Stimulated activated CD4-positive, alpha-beta T cell treated with anti-CD3 and anti-CD28 coated beads, TNF-alpha, amount 100 ng/mL, for 4 hours (primary cell): ENCODE data around the gene SRRM3.
"Not testable (repeated sequence)": the region's sequence is repeated elsewhere in the genome, so short reads cannot be mapped to it uniquely, and the experiment has no call there.

ENCODE experiments used
- DNase-seq, 3 experiments: peaks; one replicate each; pipeline ENCODE4 v3.0.0-alpha.2; 2020; ENCODE audit warnings: low read depth in 3 of 3

SRRM3 gene, protein sequence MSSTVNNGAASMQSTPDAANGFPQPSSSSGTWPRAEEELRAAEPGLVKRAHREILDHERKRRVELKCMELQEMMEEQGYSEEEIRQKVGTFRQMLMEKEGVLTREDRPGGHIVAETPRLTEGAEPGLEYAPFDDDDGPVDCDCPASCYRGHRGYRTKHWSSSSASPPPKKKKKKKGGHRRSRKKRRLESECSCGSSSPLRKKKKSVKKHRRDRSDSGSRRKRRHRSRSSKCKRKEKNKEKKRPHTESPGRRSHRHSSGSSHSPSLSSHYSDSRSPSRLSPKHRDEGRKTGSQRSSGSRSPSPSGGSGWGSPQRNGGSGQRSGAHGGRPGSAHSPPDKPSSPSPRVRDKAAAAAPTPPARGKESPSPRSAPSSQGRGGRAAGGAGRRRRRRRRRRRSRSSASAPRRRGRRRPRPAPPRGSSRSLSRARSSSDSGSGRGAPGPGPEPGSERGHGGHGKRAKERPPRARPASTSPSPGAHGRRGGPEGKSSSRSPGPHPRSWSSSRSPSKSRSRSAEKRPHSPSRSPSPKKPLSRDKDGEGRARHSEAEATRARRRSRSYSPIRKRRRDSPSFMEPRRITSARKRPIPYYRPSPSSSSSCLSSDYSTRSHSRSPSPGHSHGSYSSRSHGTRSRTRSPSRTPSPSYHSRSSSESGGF

DNA sequence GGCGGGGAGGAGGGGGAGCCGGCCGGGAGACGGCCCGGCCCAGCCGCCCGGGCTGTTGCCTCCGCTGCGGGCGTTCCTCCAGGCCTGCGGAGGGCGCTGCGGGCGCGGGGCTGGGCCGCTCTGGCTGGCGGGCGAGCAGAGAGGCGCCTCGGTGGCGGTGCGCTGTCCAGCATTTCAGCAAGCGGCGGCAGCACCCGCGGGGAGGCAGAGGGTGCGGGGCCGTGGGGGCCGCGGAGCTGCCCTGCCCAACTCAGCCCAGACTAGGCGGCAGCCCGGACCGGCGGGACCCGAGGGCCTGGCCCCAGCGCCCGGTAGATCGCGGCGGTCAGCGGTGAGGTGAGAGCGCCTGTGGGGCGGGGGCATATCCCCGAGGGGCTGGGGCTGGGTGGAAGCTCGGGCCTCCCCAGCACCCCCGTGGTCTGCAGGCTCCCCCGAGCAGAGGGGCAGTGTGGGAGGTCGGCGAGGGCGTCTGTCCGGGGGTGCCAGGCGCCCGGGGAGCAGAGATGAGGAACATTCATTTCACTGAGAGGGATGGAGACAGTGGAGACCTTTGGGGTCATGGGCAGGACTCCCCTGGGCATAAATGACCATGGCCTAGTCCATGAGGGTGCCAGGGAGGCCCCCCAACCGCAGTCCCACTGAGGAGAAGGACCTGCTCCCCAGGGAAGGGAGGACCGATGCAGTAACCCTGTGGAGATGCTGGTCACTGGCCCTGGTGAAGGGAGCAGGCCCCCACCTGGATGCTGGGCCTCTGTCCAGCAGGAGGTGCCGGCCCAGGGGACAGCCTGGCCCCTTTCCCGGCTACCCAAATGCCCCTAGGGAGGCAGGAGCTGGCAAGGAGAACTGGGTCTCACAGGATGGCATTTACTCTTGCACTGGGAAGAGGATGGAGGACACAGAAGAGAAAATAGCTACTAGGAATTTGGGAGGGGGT lies at the start of gene SRRM3:
TSS of gene SRRM3 (plus strand) at position 165 of the 934 bp plus-strand sequence. CDS start 33,171 bp downstream, outside the sequence.
- peak; percentile 59 to 75 (median 62) for DNase-seq

DNA sequence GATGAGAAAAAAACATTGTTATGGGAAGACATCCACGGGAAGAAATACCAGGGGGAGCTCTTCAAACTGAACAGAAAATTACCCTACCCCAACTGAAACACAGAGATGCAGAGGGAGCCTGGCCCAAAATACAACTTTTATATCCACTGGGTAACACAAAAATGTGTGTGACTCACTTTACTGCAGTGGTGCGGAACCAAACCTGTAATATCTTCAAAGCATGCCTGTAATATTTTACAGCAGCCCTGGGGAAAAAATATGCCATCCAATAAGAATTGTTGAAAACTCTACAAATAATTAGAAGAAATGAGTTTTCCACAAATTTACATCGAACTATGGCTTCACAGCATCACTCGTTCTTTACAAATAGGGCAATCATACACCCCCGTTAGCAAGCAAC lies 49.8 kb upstream of the SRRM3 start:
- DNase-seq: no peak

DNA sequence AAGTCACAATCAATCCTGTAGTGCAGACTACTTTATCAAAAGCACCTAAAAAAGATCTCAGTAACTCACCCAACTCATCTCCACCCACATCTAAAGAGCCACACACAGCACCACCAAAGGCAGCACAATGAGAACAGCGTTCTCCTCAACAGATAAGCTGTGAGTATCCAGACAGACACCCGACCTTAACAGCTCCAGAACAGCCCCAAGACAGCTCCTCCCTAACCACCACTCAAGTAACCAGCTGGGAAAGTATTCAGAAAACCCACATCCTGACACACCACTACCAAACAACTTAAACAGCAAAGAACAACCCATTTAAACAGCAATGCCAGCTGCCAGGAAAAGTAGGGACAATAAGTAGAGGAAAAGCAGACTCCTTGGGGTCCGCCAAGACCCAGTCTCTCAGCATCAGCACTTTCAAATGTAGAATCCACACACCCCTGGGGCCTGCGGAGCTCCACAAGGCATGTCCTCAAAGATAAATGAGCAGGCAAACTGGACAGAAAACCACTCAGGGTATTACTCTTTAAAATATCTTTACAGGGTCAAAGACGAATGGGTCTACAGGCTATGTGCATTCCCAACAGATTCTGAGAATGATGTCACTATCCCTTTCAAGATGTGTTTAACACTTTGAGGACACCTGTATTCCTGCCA lies 48.0 kb upstream of the SRRM3 start:
- DNase-seq: not testable (repeated sequence)

DNA sequence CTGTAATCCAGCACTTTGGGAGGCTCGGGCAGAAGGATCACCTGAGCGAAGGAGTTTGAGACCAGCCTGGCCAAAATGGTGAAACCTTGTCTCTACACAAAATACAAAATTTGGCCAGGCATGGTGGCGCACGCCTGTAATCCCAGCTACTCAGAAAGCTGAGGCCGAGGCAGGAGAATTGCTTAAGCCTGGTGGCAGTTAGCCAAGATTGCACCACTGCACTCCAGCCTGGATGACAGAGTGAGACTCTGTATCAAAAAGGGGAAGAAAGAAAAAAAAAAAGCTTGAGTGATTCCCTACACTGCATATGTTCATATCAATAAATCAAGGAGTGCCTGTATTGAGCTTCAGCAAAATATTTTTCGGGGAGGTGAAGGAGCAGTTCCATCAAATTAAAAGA lies 45.8 kb upstream of the SRRM3 start:
- no peak for DNase-seq

DNA sequence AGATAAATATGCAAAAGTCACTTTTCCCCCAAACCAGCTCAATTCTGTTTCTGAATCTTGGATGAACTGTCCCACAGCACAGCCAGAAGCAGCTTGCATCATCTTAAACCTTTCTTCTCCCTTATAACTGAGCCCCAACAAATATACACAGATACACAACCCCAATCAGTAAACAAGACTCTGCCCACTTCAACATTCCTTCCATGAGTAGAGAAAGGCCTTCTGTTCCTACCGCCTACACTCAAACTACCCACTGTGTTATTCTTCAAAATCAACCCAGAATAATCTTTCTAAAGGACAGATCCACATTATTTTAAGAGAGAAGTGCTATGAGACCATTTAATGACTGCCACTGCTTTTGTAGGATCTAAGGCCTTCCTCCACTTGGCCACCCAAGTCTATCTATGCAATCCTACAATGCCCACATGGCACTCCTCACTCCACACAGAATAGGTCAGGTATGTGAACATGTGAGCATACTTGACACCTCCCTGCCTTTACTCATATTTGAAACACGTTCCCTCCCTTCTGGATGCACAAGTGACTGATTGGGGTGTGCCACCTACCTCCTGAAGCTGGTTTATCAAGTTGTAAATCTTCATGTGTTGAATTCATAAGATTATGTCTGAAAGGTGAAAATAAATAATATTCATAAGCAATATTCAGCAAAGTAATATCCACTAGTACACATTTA lies 44.6 kb upstream of the SRRM3 start:
- not testable (repeated sequence) for DNase-seq

DNA sequence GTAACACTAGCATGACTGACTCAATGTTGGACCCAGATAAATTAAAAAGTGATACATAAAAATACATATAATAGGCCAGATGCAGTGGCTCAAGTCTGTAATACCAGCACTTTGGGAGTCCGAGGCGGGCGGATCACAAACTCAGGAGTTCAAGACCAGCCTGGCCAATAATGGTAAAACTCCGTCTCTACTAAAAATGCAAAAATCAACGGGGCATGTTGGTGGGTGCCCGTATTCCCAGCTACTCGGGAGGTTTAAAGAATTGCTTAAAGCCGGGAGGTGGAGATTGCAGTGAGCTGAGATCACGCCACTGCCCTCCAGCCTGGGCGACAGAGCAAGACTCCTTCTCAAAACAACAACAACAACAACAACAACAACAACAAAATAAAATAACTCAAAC lies 43.3 kb upstream of the SRRM3 start:
- not testable (repeated sequence) for DNase-seq

DNA sequence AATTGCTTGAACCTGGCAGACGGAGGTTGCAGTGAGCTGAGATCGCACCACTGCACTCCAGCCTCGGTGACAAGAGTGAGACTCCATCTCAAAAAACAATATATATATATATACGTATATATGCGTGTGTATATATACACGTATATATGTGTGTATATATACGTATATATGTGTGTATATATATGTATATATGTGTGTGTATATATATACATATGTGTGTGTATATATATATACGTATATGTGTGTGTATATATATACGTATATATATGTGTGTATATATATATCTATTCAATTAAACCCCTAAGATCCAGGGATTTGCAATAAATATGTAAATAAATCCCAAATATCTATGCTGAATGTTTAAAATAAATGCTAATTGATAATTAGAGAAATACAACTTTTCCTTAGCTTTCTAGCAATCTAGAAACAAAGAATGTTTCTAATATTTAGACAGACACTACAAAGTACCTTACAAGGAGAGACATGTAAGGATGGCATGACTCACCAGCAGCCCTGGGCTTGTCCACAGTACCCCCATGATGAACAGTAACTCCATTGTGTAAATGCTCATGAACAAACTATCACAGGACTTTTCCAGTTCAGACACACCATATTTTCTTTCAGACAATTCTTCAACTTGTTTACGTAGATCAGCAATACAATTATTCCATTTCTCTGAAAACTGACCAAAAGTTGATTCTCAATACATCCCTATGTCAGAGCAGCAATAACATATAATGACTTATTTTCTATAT lies 39.1 kb upstream of the SRRM3 start:
- not testable (repeated sequence) for DNase-seq

DNA sequence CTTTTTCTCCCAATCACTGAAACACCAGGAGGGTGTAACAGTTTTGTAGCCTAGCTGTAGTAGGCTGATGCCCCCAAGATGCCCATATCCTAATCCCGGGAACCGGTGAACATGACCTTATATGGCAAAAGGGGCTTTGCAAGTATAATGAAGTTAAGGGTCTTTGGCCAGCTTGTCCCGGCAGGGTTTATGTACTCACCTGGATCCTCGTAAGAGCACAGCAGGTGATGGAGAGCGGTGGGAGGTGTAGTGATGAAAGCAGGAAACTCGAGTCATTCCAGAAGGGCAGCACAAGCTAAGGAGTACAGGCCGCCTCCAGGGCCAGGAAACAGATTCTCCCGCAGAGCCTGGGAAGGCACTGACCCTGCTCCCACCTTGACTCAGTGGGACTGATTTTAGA lies 37.9 kb upstream of the SRRM3 start:
- not testable (repeated sequence) for DNase-seq

DNA sequence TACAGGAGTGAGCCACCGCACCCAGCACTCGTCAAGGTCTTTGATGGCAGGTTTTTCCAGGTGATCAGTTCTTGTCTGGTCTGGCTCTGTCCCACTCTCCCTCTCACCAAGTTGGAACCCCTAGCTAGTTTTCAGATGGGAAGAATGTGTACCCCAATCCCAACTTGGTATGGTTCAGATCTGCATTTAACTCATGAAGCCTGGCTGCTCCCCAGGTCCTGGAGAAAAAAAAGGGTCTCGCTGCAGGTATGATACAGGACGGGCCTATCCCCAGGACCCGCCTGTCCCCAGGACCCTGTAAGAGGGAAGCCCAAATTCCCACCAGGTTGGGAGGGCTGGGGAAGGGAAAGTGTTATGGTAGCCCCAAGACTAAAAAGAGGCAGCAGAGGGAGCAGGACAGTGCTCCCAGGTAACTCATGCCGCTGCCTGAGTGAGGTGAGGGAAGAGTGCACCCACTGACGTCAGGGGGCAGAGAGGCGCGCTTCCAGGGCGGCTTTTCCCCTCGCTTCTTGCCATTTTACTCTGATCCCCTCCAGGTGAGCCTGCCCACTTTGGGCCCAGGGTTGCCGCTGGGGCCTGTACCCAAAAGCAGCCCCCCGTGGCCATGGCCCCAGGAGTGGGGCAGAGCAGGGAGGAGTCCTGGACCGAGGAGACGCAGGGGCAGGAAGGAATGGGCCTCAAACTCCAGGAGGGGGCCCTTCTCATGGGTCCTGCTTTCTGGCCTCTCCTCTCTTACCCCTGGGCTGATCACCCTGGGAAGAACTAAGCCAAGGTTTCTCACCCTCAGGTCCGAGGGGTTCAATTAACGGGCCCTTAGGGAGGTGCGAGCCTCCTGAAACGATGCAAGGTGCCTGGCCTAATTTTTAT lies 36.4 kb upstream of the SRRM3 start:
- DNase-seq: no peak

DNA sequence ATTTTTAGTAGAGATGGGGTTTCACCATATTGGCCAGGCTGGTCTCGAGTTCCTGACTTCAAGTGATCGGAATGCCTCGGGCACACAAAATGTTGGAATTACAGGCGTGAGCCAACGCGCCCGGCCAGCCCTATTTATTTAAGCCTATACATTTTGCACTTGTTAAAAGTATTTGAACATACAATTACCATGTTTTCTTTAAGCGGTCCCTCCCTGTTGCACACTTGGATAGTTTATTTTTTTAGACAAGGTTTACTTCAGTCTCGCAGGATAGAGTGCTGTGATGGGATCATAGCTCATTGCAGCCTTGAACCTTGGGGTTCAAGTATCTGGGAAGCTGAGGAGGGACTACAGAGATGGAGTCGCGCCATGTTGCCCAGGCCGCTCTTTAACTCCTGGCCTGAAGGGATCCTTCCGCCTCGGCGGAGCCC lies 35.7 kb upstream of the SRRM3 start:
- DNase-seq: no peak

DNA sequence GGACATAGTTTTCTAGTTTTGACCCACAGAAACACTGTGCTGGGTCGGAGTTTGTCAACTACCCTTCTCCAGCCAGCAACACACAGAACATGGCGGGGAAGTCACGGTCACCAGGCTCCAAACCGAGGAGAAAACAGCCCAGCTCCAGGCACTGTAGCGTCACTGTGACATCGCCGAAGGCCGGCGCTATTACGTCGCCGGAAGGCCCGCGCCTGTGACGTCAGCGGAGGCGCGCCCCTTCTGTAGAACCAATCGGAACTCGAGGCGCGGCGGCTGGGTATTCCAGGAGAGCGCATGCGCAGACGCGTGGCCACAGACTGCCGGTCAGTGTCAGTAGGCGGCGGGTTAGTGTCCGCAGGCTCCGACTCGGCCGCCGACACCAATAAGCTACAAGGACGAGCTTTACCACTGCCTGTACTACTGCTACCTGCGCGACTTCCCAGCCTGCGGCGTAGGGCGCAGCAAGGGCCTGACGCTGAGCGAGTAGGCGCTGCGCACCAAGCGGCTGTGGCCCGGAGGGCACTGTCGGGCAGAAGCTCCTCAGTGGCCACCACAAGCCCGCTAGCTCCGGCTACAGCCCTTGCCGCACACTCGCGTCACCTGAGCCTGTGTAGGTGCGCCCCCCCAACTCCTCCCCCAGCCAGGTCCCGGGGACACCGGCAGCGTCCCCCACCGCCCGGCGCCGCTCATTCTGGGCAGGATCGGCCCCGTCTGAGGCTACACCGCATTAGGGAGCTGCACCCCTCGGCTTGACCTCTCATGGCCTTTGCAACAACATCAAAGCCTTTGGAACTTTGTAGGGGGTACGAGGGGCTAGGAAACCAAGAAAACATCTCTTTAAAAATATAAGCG lies 35.1 kb upstream of the SRRM3 start:
- peak; percentile 80 to 86 (median 83) for DNase-seq

DNA sequence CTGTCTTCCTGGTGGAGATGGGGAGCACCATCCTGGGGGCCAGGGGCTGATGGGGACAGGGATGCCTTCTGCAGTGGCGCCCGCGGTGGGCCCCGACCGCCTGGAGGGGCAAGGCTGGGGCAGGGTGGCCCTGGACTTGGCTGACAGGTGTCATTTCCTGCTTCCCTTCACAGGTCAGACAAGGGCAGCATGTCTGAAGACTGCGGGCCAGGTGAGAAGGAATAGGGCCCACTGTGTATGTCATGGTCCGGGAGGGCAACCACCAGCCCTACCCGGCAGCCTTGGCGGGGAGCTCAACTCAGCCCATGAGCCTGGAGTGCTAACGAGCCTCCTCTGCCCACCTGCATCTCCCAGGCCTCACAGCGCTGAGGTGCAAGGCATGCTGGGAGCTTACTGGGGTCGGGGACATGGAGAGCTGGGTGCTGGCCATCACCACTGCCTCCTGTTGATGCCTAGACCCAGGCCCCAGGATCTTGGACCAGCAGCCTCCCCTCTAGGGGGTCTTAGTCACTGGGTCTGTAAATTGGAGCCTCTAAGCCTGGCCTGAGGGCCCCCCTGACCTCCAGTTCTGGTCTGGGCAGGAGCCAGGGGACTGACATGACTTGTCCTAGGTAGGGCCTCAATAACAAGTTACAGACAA lies 28.0 kb upstream of the SRRM3 start:
- DNase-seq: no peak

DNA sequence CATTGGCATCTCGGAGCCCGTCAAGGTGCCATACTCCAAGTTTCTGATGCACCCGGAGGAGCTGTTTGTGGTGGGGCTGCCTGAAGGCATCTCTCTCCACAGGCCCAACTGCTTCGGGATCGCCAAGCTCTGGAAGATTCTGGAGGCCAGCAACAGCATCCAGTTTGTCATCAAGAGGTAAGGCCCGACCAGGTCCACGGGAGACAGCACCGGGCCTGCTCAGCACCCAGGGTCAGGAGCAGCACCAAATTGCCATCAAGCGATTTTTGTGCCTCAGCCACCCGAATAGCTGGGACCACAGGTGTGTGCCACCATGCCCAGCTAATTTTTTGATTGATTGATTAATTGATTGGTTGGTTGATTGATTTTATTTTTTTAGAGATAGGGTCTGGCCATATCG lies 24.7 kb upstream of the SRRM3 start:
- not testable (repeated sequence) for DNase-seq

DNA sequence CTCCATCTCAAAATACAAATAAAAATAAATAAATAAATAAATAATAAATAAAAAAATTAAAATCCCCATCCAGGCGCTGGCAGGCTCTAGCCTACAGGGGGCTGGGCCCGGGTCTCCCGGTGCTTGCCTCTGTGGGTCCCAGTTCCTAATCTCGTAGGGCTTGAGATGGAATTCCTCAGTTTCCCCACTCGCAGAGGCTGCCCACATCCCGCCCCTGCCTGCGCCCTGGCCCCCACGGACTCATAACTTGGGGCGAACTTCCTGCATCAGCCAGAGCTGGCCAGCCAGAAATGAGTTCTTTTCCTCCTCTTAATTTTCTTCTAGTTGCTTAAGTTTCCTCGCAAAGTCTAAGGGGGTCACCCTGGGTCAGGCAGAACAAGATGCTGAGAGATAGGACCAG lies 22.0 kb upstream of the SRRM3 start:
- DNase-seq: no peak

DNA sequence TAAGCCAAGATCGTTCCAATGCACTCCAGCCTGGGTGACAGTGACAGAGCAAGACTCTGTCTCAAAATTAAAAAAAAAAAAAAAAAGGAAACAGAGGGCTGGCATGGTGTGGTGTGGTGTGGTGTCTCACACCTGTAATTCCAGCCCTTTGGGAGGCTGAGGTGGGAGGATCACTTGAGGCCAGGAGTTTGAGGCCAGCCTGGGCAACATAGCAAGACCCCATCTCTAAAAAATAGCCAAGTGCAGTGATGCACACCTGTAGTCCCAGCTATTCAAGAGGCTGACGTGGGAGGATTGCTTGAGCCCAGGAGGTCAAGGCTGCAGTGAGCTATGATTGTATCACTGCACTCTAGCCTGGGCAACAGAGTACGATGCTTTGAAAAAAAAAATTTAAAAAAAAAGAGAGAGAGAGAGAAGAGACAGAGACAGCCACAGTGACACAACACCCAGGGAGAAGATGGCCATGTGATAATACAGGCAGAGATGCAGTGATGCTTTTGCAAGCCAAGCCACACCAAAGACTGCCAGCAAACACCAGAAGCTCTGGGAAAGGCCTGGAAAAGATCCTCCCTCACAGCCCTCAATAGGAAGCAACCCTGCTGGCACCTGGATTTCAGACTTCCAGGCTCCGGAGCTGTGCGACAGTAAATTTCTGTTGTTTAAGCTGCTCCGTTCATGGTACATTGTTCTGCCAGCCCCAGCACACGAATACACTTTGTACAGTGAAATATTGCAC lies 19.3 kb upstream of the SRRM3 start:
- DNase-seq: no peak

DNA sequence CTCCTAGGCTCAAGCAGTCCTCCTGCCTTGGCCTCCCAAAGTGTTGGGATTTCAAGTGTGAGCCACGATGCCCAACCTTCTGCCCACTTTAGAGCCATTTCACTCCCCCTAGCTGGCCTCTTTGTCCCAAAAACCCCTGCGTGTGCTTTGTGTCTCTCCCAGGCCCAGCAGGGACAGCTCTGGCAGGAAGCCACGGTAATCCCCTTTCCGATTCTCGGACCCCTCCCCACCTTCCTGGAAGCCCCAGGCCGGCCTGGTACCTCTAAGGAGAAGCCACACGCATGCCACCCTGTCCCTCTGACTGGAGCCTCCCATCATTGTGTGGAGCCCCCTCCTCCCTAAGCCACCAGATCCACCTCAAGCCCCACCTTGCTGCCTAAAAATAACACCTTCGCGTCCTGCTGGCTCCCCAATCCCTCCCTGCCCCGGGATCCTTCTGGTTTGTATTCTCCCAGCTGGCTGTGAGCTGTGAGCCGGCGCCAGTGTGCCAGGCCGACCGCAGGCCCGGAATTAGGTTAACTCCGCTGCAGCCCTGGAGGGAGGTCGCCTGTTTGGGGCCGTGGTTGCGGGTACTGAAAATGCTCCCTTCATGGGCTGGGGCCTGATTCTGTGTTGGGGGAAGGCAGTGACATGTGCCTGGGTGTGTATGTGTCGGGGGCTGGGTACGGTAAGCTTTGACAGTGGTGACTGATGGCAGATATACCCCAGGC lies 16.4 kb upstream of the SRRM3 start:
- no peak for DNase-seq
